ENCODE measurements around the gene SPOCK1. TPM values are rescaled to one million over a fixed set of nuclear protein-coding genes. Genes with fewer than 3 reads are reported as not detected.

Gene SPOCK1
- polyA plus RNA-seq, 3 donors, result 1.8 to 5.7 (median 2.1) TPM

DNA sequence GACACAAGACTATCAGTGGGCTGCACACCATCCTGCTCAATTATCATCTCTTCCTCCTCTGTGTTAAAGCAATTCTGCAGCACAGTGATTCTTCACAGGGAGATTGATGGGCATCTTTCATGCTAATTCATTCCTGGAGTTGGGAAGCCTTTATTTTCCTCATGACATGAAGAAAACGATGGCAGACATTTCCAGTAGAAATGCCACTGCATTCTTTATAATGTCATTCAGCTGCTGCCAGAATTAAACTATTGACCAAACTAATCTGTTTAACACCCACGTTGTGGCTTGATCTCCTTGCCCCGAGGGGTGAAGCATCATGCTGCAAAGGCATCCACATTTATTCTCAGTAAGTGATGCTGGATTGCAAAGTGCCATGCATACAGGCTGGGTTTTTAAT, 273.0 kb downstream of the SPOCK1 start:
- TF ChIP-seq, protein P1, sequence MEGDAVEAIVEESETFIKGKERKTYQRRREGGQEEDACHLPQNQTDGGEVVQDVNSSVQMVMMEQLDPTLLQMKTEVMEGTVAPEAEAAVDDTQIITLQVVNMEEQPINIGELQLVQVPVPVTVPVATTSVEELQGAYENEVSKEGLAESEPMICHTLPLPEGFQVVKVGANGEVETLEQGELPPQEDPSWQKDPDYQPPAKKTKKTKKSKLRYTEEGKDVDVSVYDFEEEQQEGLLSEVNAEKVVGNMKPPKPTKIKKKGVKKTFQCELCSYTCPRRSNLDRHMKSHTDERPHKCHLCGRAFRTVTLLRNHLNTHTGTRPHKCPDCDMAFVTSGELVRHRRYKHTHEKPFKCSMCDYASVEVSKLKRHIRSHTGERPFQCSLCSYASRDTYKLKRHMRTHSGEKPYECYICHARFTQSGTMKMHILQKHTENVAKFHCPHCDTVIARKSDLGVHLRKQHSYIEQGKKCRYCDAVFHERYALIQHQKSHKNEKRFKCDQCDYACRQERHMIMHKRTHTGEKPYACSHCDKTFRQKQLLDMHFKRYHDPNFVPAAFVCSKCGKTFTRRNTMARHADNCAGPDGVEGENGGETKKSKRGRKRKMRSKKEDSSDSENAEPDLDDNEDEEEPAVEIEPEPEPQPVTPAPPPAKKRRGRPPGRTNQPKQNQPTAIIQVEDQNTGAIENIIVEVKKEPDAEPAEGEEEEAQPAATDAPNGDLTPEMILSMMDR (IDR thresholded peaks at IDR 0.05), result no peak
- no peaks in the 10 kb centered on the region for H3K79me2 ChIP-seq (ENCODE audit: insufficient read depth, low read length)
- H3K4me1 Mint-ChIP-seq, result no peaks in the 10 kb centered on the region
- no peak overlapping the region for H3K9ac ChIP-seq (ENCODE audit: insufficient read depth, low read length, poor library complexity, severe bottlenecking)
- no peaks in the 10 kb centered on the region for H3K9me3 ChIP-seq (replicated peaks in 1 of 2; ENCODE audit: control insufficient read depth in 1 of 2, insufficient read depth in 1 of 2, low read length in 2 of 2)
- H3K4me2 ChIP-seq (replicated peaks; ENCODE audit: extremely low read depth, low read length, poor library complexity, severe bottlenecking), result no peak overlapping the region
- H3K27me3 Mint-ChIP-seq (ENCODE audit: low read depth in 3 of 3), result peaks cover 0 to 2% (median 2%) of the 10 kb centered on the region in 3 donors
- H3K36me3 ChIP-seq (replicated peaks in 1 of 2; ENCODE audit: control insufficient read depth in 1 of 2, insufficient read depth in 2 of 2, low read length in 2 of 2), result no peaks in the 10 kb centered on the region
- no peaks in the 10 kb centered on the region for H3K27me3 ChIP-seq (ENCODE audit: control insufficient read depth in 2 of 2, insufficient read depth in 2 of 2, low read length in 2 of 2)
- no peaks in the 10 kb centered on the region for H4K20me1 ChIP-seq (ENCODE audit: insufficient read depth, low read length)
- no peaks in the 10 kb centered on the region for H3K36me3 Mint-ChIP-seq
- H2AFZ ChIP-seq (ENCODE audit: insufficient read depth, low read depth, low read length, poor library complexity, severe bottlenecking), result no peak overlapping the region
- no peak overlapping the region for H3K4me3 Mint-ChIP-seq
- 100% methylated on average over 1 of the region's 3 CpGs for WGBS (ENCODE audit: insufficient coverage)
- H3K27ac Mint-ChIP-seq, result no peak overlapping the region
- no peak for DNase-seq
- no peak overlapping the region for H3K4me3 ChIP-seq (replicated peaks in 1 of 3; ENCODE audit: low read depth in 2 of 3, low read length in 3 of 3)
- H3K9me3 Mint-ChIP-seq, result peaks cover 0 to 2% (median 0%) of the 10 kb centered on the region in 7 donors
- H3K4me1 ChIP-seq (ENCODE audit: control insufficient read depth in 1 of 2, insufficient read depth in 2 of 2, low read length in 2 of 2), result no peaks in the 10 kb centered on the region
- no peak overlapping the region for H3K27ac ChIP-seq (ENCODE audit: low read depth in 1 of 2, low read length in 2 of 2)
- intact Hi-C loops (cut with micrococcal nuclease), result no loop called here

DNA sequence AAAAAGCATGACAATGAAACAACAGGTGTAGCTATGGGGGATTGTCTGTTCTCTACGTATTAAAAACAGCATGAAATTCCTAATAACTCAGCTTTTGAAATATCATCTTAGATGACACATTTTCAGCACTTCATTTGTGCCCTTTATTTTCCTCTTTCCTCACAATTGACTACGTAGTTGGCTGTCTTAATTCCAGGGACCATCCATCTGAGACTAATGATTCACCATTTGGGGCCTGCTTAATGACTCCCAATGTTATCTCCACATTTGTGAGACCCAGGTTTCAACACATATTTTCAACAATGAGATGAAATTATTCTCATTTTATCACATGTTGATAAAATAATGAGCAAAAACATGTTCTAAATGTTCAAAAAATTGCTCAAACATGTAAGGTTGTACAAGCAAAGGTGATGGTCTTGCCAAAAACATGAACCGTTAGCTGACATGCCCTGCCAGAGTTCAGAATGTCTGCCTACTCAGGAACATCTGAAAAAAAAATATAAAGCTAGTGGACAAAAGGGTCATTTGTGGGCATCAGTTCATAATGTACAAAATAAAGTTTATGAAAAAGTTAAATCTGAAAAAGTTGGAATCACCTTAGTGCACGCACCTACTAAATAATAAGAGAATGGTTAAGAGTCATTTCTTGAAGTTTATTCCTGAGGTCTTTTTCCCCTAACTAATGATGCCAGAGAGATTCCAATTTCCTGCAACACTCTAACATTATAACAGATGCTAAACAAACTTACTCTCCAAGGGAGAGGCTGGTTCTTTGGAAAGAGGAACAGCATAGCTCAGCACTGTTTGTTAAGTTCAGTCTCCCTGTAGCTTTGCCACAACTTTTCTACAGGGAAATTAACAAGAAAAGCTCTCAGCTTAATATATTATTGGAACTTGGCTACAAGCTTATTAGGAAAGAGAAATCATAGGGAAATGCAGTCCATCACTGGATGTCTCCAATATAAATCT, 275.5 kb downstream of the SPOCK1 start:
- Mint-ChIP-seq H3K27ac (no peak overlapping the region), H3K4me1 (no peaks in the 10 kb centered on the region), H3K36me3 (no peaks in the 10 kb centered on the region), H3K9me3 (no peaks in the 10 kb centered on the region), H3K4me3 (no peak overlapping the region), H3K27me3 (ENCODE audit: low read depth in 3 of 3) (peaks cover 0 to 5% (median 3%) of the 10 kb centered on the region in 3 donors)
- H3K9ac ChIP-seq (ENCODE audit: insufficient read depth, low read length, poor library complexity, severe bottlenecking), result no peak overlapping the region
- H4K20me1 ChIP-seq (ENCODE audit: insufficient read depth, low read length), result no peaks in the 10 kb centered on the region
- no peaks in the 10 kb centered on the region for H3K9me3 ChIP-seq (replicated peaks in 1 of 2; ENCODE audit: control insufficient read depth in 1 of 2, insufficient read depth in 1 of 2, low read length in 2 of 2)
- intact Hi-C loops (cut with micrococcal nuclease), result no loop called here
- H3K27ac ChIP-seq (ENCODE audit: low read depth in 1 of 2, low read length in 2 of 2), result no peak overlapping the region
- H2AFZ ChIP-seq (ENCODE audit: insufficient read depth, low read depth, low read length, poor library complexity, severe bottlenecking), result no peak overlapping the region
- TF ChIP-seq, protein P1 (IDR thresholded peaks at IDR 0.05), result no peak
- no peaks in the 10 kb centered on the region for H3K4me1 ChIP-seq (ENCODE audit: control insufficient read depth in 1 of 2, insufficient read depth in 2 of 2, low read length in 2 of 2)
- no peak overlapping the region for H3K4me3 ChIP-seq (replicated peaks in 1 of 3; ENCODE audit: low read depth in 2 of 3, low read length in 3 of 3)
- no peaks in the 10 kb centered on the region for H3K36me3 ChIP-seq (replicated peaks in 1 of 2; ENCODE audit: control insufficient read depth in 1 of 2, insufficient read depth in 2 of 2, low read length in 2 of 2)
- DNase-seq, result no peak
- H3K79me2 ChIP-seq (ENCODE audit: insufficient read depth, low read length), result no peaks in the 10 kb centered on the region
- WGBS (ENCODE audit: insufficient coverage), result 86% methylated on average over 1 of the region's 4 CpGs
- no peak overlapping the region for H3K4me2 ChIP-seq (replicated peaks; ENCODE audit: extremely low read depth, low read length, poor library complexity, severe bottlenecking)
- no peaks in the 10 kb centered on the region for H3K27me3 ChIP-seq (ENCODE audit: control insufficient read depth in 2 of 2, insufficient read depth in 2 of 2, low read length in 2 of 2)
